ENCODE measurements around the gene UNC45A. TPM values are rescaled to one million over a fixed set of nuclear protein-coding genes. Genes with fewer than 3 reads are reported as not detected.

Gene UNC45A
- total and polyA plus RNA-seq, 2 of the 13 experiments (the other 11 are each of a cell fraction or from before 2014, with no cell fraction given) = 33.8 to 39.7 TPM

DNA sequence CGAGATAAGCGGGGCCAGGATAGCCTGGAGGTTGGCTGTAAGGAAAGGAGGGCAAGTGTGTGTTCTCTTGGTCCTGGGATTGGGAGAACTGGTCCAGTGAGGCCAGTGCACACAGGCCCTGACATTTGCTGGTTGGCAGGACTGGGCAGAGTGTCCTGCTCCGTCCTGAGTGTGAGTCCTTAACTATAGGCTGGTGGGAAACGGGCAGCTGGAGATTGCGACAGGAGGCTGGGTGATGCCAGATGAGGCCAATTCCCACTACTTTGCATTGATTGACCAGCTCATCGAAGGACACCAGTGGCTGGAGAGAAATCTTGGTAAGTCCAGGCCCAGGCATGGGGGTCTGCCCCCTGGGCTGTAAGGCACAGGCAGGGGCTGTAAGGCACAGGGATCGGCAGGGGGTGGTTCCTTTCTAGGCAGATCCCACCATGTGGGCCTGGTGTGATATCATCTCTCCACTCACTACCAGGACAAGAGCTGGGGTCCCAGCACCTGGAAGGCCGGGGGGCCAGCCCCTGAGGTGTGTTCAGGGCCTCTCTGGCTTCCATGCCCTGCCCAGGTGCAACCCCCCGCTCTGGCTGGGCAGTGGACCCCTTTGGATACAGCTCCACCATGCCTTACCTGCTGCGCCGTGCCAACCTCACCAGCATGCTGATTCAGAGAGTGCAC, 28.8 kb upstream of the UNC45A start:
- in situ Hi-C loops (cut with HindIII; ENCODE audit: extremely low pct_ligation_motif_present, low pct_unique_long_range_greater_than_20kb) (no loop called here), intact Hi-C loops (cut with micrococcal nuclease; ENCODE audit: unreplicated experiment) (no loop called here)
- Histone ChIP-seq H3K27me3 (ENCODE audit: control insufficient read depth in 1 of 2, insufficient read depth in 2 of 2, low read length in 2 of 2) (no peaks in the 10 kb centered on the region; a peak in 1 of 5 replicates), H3K79me2 (ENCODE audit: insufficient read depth, low read length) (no peaks in the 10 kb centered on the region), H2AFZ (ENCODE audit: low read length) (no peak overlapping the region), H3K4me2 (ENCODE audit: low read depth, low read length) (no peak overlapping the region), H3K4me3 (replicated peaks in 1 of 3; ENCODE audit: insufficient read depth in 1 of 3, low read depth in 2 of 3, low read length in 3 of 3) (no peak overlapping the region), H4K20me1 (ENCODE audit: insufficient read depth, low read length) (no peaks in the 10 kb centered on the region), H3K9me3 (ENCODE audit: low read length) (no peaks in the 10 kb centered on the region), H3K27ac (ENCODE audit: extremely low read length, insufficient read depth, low read length) (no peak overlapping the region), H3K9ac (ENCODE audit: insufficient read depth, low read depth, low read length) (no peak overlapping the region), H3K36me3 (replicated peaks in 1 of 2; ENCODE audit: control insufficient read depth in 1 of 2, insufficient read depth in 2 of 2, low read length in 2 of 2) (peaks cover 12 to 50% of the 10 kb centered on the region in 2 experiments), H3K4me1 (ENCODE audit: insufficient read depth, low read length) (peaks cover 17% of the 10 kb centered on the region)
- CTCF ChIA-PET (ENCODE audit: low intra/inter-chr PET ratio, low total read pairs) = no interaction called here
- no peak for TF ChIP-seq ZNF720 (CRISPR knock-in tag; IDR thresholded peaks at IDR 0.05)
- TF ChIP-seq, protein P1, sequence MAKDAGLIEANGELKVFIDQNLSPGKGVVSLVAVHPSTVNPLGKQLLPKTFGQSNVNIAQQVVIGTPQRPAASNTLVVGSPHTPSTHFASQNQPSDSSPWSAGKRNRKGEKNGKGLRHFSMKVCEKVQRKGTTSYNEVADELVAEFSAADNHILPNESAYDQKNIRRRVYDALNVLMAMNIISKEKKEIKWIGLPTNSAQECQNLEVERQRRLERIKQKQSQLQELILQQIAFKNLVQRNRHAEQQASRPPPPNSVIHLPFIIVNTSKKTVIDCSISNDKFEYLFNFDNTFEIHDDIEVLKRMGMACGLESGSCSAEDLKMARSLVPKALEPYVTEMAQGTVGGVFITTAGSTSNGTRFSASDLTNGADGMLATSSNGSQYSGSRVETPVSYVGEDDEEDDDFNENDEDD (CRISPR knock-in tag; IDR thresholded peaks at IDR 0.05; ENCODE audit: borderline replicate concordance) = no peak
- TF ChIP-seq MIER3 (CRISPR knock-in tag; IDR thresholded peaks at IDR 0.05; ENCODE audit: borderline replicate concordance) = no peak
- TF ChIP-seq PAF1 (CRISPR knock-in tag; IDR thresholded peaks at IDR 0.05) = no peak
- TF ChIP-seq TMF1 (CRISPR knock-in tag; IDR thresholded peaks at IDR 0.05; ENCODE audit: low read depth) = no peak
- TF ChIP-seq HMGA1 (CRISPR knock-in tag; conservative IDR thresholded peaks at IDR 0.05) = no peak
- no peak for TF ChIP-seq PITX1 (CRISPR knock-in tag; IDR thresholded peaks at IDR 0.05)
- no peak for TF ChIP-seq ZNF788 (CRISPR knock-in tag; IDR thresholded peaks at IDR 0.05; ENCODE audit: borderline replicate concordance)
- no peak for TF ChIP-seq ZNF562 (CRISPR knock-in tag; IDR thresholded peaks at IDR 0.05; ENCODE audit: borderline replicate concordance)
- no peak for TF ChIP-seq ZSCAN30 (CRISPR knock-in tag; IDR thresholded peaks at IDR 0.05)
- TF ChIP-seq SUZ12 (IDR thresholded peaks at IDR 0.05; ENCODE audit: low read depth, low read length) = no peak
- TF ChIP-seq SMAD3 (CRISPR knock-in tag; IDR thresholded peaks at IDR 0.05) = no peak
- no peak for TF ChIP-seq ADNP (CRISPR knock-in tag; IDR thresholded peaks at IDR 0.05)
- TF ChIP-seq ZNF775 (CRISPR knock-in tag; IDR thresholded peaks at IDR 0.05; ENCODE audit: borderline replicate concordance) = no peak
- TF ChIP-seq ZNF337 (CRISPR knock-in tag; IDR thresholded peaks at IDR 0.05; ENCODE audit: borderline replicate concordance, low read depth) = no peak
- TF ChIP-seq KLF13 (CRISPR knock-in tag; IDR thresholded peaks at IDR 0.05) = no peak
- TF ChIP-seq MBNL3 (CRISPR knock-in tag; conservative IDR thresholded peaks at IDR 0.05) = no peak
- TF ChIP-seq HNRNPLL (IDR thresholded peaks at IDR 0.05; ENCODE audit: low read depth, low read length, poor library complexity, severe bottlenecking) = no peak
- no peak for TF ChIP-seq RBAK (CRISPR knock-in tag; IDR thresholded peaks at IDR 0.05)
- POLR2A ChIA-PET = no interaction called here
- no peak for DNase-seq (ENCODE audit: low spot score)
- WGBS (ENCODE audit: low lambda C conversion rate) = 94% methylated on average over 7 of the region's 11 CpGs
- BruUV-seq (replicated peaks) = no TSS peak
- no peak for FAIRE-seq
- ATAC-seq = no peak

Measured in HepG2 (cell line).